NCI-H2081 (cell line): Measurements from ENCODE around the gene LEAP2.

ENCODE experiments used
- DNase-seq, 2 experiments: peaks; one replicate each; lab custom pipeline; 2025; lab: John Stamatoyannopoulos, UW

Gene LEAP2

GRCh38 chr5:132877938-132878337 is 4.5 kb downstream of the LEAP2 start:
- no peak for DNase-seq

GRCh38 chr5:132883261-132883834 is 9.9 kb downstream of the LEAP2 start:
- peak; percentile 27 to 54 for DNase-seq

DNA sequence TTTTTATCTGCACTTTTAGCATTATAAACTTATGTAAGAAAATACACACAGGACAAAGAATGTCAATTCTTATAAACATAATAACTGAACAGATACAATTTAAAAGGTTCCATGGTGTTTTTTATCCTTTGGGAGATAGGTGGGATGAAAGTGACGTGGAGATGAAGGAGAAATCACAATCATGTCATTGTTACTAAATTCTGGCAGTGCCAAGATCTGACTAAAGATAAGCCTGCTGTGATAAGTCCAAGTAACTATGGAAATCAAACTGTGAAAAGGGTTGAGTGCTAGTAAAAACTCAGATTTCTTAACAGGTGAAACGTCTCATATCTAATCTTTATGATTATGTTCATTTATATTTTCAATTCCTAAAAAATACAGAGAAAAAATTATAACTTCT is 11.1 kb downstream of the LEAP2 start:
- DNase-seq: no peak

DNA sequence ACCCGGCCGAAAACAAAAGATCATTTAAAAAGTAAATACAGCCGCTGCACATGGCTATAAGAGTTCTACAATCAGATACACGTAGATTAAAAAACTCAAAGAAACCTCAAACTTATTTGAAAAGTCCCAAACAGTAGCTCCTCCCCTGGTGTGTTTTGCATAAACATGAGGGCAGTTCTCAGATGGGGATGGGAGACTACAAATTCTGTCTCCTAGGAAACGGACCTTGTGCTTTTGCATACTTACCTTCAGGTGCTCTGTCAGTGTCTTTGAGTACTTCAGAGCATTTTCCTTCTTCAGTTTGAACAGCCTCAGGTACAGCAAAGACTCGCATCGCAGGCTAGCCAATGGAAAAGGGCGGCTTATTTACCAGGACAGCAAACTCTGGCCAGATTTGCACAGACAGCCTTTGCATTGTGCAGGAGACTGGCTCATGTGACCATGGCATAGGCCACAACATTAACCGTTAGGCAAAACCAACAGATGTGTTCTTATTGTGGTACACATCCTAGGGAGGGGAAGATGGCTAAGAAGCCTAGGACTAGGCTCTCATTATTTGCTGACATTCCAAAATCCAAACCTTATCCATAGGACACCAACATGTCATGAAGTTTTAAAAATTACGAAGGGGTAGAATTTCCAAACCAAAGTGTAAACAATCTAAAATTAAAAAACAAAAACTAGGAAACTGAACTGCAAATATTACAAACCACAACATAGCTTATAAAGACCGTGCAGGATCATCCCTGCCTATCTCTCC is 12.8 kb downstream of the LEAP2 start:
- no peak for DNase-seq

DNA sequence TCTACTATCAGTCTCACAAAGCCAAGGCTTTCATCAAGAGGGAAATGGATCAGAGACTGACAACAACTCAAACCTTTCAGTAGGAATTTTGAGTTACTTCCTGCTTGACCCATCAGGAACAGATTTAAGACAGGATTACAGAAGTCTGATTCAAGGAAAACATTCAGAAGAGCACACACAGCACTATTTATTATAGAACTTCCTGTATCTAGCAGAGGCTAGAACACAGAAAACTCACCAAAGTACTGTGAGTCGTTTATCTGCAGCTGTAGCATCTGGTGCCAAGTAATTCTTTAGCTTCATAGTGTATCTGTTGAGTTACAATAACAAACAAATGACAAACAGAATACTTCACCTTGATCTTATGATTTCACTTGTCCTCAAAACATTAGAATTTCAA is 13.8 kb downstream of the LEAP2 start:
- no peak for DNase-seq

DNA sequence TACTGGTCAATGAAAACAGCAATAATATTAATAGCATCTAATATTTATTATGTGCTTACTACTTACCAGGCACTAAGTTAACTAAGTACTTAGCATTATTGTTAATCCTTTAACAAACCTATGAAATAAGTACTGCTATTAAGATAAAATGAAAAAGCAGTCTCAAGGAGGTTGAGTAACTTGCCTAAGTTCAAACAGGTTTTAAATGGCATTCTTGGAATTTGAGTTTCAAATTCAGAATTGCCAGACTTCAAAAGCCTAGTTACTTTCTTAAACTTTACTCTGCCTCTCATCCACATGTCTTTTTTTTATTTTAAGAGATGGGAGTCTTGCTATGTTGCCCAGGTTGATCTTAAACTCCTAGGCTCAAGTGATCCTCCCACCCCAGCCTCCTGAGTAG is 16.0 kb downstream of the LEAP2 start:
- DNase-seq: no peak

- DNase-seq: no peak
These were observed 17.3 kb downstream of the LEAP2 start for GRCh38 chr5:132890817-132891216.

DNA sequence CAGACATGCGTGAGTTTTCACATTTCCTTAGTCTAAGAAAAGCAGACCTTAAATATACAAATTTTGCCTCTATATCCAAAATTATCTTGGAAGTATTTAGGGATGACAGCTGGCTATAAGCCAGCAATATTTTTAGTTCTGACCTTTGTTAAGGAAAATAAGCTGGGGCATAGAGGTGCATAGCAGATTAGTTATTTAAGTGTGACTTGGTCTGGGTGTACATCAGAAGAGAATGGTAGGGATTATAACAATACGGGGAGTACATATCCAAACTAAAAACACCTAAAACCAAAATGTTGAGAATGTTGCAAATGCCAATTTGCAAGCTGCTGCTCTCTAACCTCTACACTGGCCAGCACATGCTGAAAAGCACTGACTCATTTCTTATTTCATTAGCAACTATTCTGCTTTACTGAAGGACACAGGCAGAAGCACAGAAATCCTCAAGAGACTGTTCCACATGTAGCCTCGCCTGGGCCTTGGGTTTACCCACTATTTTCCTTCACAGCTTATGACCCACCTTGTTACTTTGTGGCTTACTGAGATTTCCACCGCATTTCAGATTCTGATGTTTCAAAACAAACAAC is 22.3 kb downstream of the LEAP2 start:
- DNase-seq: no peak

- DNase-seq: no peak
These were observed 23.2 kb downstream of the LEAP2 start for GRCh38 chr5:132896685-132897084.

GRCh38 chr5:132898094-132898493 is 24.6 kb downstream of the LEAP2 start:
- no peak for DNase-seq

DNA sequence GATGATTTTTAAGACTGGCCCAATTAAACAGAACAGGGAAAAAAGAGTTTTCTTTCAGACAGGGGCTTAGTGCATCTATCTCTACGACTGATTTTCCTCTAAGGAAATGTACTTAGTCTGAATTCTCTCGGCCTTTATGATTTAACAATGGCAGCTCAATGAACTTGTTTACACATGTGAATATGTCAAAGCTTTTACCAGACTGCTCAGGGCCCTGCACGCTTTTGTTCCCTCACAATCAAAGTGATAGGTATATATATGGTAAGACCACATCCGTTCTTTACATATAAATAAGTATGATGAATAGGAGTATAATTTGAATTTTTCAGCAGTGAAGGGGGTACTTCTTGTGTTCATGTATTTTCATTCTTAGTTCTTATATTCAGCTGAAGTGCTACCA is 27.6 kb downstream of the LEAP2 start:
- peak in 1 of 2 experiments; percentile 42 for DNase-seq

DNA sequence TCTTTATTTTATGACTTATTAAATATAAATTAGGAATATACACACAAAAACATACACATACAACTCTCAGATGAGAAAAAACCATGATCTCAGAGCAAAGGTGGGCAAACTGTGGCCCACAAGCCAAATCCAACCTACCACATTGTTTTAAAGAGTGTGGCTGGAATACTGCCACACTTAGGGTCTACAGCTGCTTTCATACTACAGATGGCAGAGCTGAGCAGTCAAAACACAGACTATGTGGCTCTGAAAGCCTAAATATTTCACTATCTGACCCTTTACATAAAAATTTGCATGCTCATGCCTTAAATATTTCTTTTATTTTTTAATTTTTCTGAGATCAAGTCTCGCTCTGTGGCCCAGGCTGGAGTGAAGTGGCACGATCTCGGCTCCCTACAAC is 28.3 kb downstream of the LEAP2 start:
- DNase-seq: no peak

DNA sequence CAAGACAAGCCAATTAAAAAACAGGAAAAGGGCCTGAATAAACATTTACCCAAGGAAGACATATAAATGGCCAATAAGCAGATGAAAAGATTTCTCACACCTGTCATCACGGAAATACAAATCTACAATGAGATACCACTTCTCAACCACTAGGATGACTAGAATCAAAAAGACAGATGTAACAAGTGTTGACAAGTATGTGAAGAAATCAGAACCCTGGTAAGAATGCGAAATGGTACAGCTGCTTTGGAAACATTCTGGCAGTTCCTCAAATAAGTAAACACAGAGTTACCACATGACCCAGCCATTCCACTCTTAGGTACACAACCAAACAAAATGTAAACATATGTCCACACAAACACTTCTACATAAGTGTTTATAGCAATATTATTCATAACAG is 32.5 kb downstream of the LEAP2 start:
- DNase-seq: peak in 1 of 2 experiments; percentile 36

GRCh38 chr5:132907161-132907560 is 33.7 kb downstream of the LEAP2 start:
- peak in 1 of 2 experiments; percentile 24 for DNase-seq

DNA sequence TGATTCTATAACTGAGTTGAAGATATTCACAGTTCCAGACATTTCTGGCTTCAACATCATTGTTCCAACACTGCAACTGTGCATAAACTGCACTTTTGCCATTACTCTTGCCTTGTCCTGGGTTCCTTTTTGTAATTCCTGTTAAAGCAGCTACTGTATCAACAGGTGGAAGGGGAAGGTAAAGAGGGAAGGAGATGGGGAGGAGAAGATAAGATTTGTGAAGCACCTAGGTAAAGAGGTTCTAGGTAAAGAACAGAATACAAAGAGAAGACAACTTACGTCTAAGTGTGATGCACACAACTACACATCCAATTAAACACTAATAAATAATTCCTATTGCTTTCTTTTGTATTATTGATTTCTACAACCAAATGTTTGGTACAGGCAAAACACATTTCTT is 36.2 kb downstream of the LEAP2 start:
- no peak for DNase-seq

- DNase-seq: no peak
These were observed 42.2 kb downstream of the LEAP2 start for GRCh38 chr5:132915681-132916080.

GRCh38 chr5:132916086-132916485 is 42.6 kb downstream of the LEAP2 start:
- no peak for DNase-seq
